ENCODE results near the gene ILKAP. TPM values are rescaled to one million over a fixed set of nuclear protein-coding genes. Genes with fewer than 3 reads are reported as not detected.

Gene ILKAP
- polyA plus RNA-seq, 1 donor from 2014 or later, result 78.5 TPM

GRCh38 chr2:238239863-238240756 is 36.6 kb upstream of the ILKAP start, which contains the start of gene HES6:
Gene HES6 (minus strand): TSS chr2:238240038. CDS start chr2:238239905, 133 bp downstream.
- Histone ChIP-seq H4K20me1 (ENCODE audit: insufficient read depth) (no peaks in the 10 kb centered on the region), H3K36me3 (ENCODE audit: insufficient read depth, low read length) (no peaks in the 10 kb centered on the region), H3K9me2 (ENCODE audit: insufficient read depth, low read length) (no peaks in the 10 kb centered on the region), H2AFZ (ENCODE audit: low read depth, low read length) (peak within 1 kb of the TSS; percentile 73), H3K79me2 (replicated peaks; ENCODE audit: insufficient read depth, low read length) (peaks cover 7% of the 10 kb centered on the region), H3K27ac (ENCODE audit: low read length) (peak within 1 kb of the TSS; percentile 65), H3K9me3 (ENCODE audit: low read length) (no peaks in the 10 kb centered on the region), H3F3A (ENCODE audit: insufficient read depth, low read length, poor library complexity, severe bottlenecking) (no peaks in the 10 kb centered on the region), H3K27me3 (ENCODE audit: insufficient read depth, low read depth, low read length) (no peaks in the 10 kb centered on the region), H3K4me2 (ENCODE audit: low read length) (peak within 1 kb of the TSS; percentile 76), H3K4me3 (ENCODE audit: low read length) (peak within 1 kb of the TSS; percentile 72), H3K9ac (ENCODE audit: low read length) (peak within 1 kb of the TSS; percentile 74)
- TF ChIP-seq POLR2AphosphoS5 (IDR thresholded peaks at IDR 0.05) (peak; percentile 92), SMC3 (conservative IDR thresholded peaks at IDR 0.05; ENCODE audit: poor library complexity) (peak; percentile 55), EP300 (conservative IDR thresholded peaks at IDR 0.05; ENCODE audit: poor library complexity, severe bottlenecking) (no peak), MXI1 (conservative IDR thresholded peaks at IDR 0.05; ENCODE audit: poor library complexity, severe bottlenecking) (peak; percentile 80), TAF1 (IDR thresholded peaks at IDR 0.05; ENCODE audit: low read depth) (no peak), RAD21 (conservative IDR thresholded peaks at IDR 0.05) (peak; percentile 52), EZH2 (IDR thresholded peaks at IDR 0.05; ENCODE audit: borderline replicate concordance, insufficient read depth, low read length, poor library complexity, severe bottlenecking) (no peak)
- TF ChIP-seq, protein P1, sequence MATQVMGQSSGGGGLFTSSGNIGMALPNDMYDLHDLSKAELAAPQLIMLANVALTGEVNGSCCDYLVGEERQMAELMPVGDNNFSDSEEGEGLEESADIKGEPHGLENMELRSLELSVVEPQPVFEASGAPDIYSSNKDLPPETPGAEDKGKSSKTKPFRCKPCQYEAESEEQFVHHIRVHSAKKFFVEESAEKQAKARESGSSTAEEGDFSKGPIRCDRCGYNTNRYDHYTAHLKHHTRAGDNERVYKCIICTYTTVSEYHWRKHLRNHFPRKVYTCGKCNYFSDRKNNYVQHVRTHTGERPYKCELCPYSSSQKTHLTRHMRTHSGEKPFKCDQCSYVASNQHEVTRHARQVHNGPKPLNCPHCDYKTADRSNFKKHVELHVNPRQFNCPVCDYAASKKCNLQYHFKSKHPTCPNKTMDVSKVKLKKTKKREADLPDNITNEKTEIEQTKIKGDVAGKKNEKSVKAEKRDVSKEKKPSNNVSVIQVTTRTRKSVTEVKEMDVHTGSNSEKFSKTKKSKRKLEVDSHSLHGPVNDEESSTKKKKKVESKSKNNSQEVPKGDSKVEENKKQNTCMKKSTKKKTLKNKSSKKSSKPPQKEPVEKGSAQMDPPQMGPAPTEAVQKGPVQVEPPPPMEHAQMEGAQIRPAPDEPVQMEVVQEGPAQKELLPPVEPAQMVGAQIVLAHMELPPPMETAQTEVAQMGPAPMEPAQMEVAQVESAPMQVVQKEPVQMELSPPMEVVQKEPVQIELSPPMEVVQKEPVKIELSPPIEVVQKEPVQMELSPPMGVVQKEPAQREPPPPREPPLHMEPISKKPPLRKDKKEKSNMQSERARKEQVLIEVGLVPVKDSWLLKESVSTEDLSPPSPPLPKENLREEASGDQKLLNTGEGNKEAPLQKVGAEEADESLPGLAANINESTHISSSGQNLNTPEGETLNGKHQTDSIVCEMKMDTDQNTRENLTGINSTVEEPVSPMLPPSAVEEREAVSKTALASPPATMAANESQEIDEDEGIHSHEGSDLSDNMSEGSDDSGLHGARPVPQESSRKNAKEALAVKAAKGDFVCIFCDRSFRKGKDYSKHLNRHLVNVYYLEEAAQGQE (IDR thresholded peaks at IDR 0.05; ENCODE audit: borderline replicate concordance), result no peak
- TF ChIP-seq, protein P2, sequence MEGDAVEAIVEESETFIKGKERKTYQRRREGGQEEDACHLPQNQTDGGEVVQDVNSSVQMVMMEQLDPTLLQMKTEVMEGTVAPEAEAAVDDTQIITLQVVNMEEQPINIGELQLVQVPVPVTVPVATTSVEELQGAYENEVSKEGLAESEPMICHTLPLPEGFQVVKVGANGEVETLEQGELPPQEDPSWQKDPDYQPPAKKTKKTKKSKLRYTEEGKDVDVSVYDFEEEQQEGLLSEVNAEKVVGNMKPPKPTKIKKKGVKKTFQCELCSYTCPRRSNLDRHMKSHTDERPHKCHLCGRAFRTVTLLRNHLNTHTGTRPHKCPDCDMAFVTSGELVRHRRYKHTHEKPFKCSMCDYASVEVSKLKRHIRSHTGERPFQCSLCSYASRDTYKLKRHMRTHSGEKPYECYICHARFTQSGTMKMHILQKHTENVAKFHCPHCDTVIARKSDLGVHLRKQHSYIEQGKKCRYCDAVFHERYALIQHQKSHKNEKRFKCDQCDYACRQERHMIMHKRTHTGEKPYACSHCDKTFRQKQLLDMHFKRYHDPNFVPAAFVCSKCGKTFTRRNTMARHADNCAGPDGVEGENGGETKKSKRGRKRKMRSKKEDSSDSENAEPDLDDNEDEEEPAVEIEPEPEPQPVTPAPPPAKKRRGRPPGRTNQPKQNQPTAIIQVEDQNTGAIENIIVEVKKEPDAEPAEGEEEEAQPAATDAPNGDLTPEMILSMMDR (IDR thresholded peaks at IDR 0.05; ENCODE audit: poor library complexity, severe bottlenecking), result peak; percentile 51

GRCh38 chr2:238239543-238239862 is 36.0 kb upstream of the ILKAP start:
- no peak overlapping the region for H2AFZ ChIP-seq (ENCODE audit: low read depth, low read length)
- H4K20me1 ChIP-seq (ENCODE audit: insufficient read depth), result no peaks in the 10 kb centered on the region
- H3K36me3 ChIP-seq (ENCODE audit: insufficient read depth, low read length), result no peaks in the 10 kb centered on the region
- peaks cover 7% of the 10 kb centered on the region for H3K79me2 ChIP-seq (replicated peaks; ENCODE audit: insufficient read depth, low read length)
- H3K27ac ChIP-seq (ENCODE audit: low read length), result peak overlapping the region; percentile 31
- H3K4me2 ChIP-seq (ENCODE audit: low read length), result no peak overlapping the region
- H3K9ac ChIP-seq (ENCODE audit: low read length), result peak overlapping the region; percentile 74
- H3K9me3 ChIP-seq (ENCODE audit: low read length), result no peaks in the 10 kb centered on the region
- H3K9me2 ChIP-seq (ENCODE audit: insufficient read depth, low read length), result no peaks in the 10 kb centered on the region
- H3K4me3 ChIP-seq (ENCODE audit: low read length), result peak overlapping the region; percentile 67
- H3K27me3 ChIP-seq (ENCODE audit: insufficient read depth, low read depth, low read length), result no peaks in the 10 kb centered on the region
- no peak for TF ChIP-seq RAD21 (conservative IDR thresholded peaks at IDR 0.05)
- no peak for TF ChIP-seq MXI1 (conservative IDR thresholded peaks at IDR 0.05; ENCODE audit: poor library complexity, severe bottlenecking)
- no peak for TF ChIP-seq EZH2 (IDR thresholded peaks at IDR 0.05; ENCODE audit: borderline replicate concordance, insufficient read depth, low read length, poor library complexity, severe bottlenecking)
- no peak for TF ChIP-seq TAF1 (IDR thresholded peaks at IDR 0.05; ENCODE audit: low read depth)
- no peak for TF ChIP-seq POLR2AphosphoS5 (IDR thresholded peaks at IDR 0.05)
- TF ChIP-seq, protein P2 (IDR thresholded peaks at IDR 0.05; ENCODE audit: poor library complexity, severe bottlenecking), result no peak
- TF ChIP-seq EP300 (conservative IDR thresholded peaks at IDR 0.05; ENCODE audit: poor library complexity, severe bottlenecking), result no peak
- TF ChIP-seq SMC3 (conservative IDR thresholded peaks at IDR 0.05; ENCODE audit: poor library complexity), result no peak
- TF ChIP-seq, protein P1 (IDR thresholded peaks at IDR 0.05; ENCODE audit: borderline replicate concordance), result no peak
- H3F3A ChIP-seq (ENCODE audit: insufficient read depth, low read length, poor library complexity, severe bottlenecking), result no peaks in the 10 kb centered on the region
